Measurements from ENCODE around the gene DMRTC2. TPM values are rescaled to one million over a fixed set of nuclear protein-coding genes. Genes with fewer than 3 reads are reported as not detected.

The DMRTC2 gene
- total and polyA plus RNA-seq, 9 of the 15 experiments (the other 6 are each of a cell fraction or from before 2014, with no cell fraction given), result 0.03 TPM; not detected in 8

- peak; percentile 96 for TF ChIP-seq CREB3L1 (IDR thresholded peaks at IDR 0.05; ENCODE audit: borderline replicate concordance, low read depth)
- TF ChIP-seq HSF4 (CRISPR knock-in tag; IDR thresholded peaks at IDR 0.05; ENCODE audit: borderline replicate concordance), result no peak
- peak; percentile 94 for TF ChIP-seq SUPT5H (IDR thresholded peaks at IDR 0.05)
- TF ChIP-seq EP400 (IDR thresholded peaks at IDR 0.05), result peak; percentile 97
- peak; percentile 92 for TF ChIP-seq THRB (CRISPR knock-in tag; conservative IDR thresholded peaks at IDR 0.05)
- no peak; the same call in 1 of the 2 replicates for TF ChIP-seq ZNF12 (CRISPR knock-in tag; IDR thresholded peaks at IDR 0.05)
- peak; percentile 93 for TF ChIP-seq ATF7 (IDR thresholded peaks at IDR 0.05)
- TF ChIP-seq CEBPB (tag; IDR thresholded peaks at IDR 0.05), result no peak
- no peak; the same call in 1 of the 2 replicates for TF ChIP-seq CC2D1A (IDR thresholded peaks at IDR 0.05)
- peak; percentile 95 for TF ChIP-seq ZBTB2 (IDR thresholded peaks at IDR 0.05)
- peak; percentile 55 to 66 for TF ChIP-seq E2F6 (IDR thresholded peaks at IDR 0.05; ENCODE audit: borderline replicate concordance in 1 of 2, extremely low read depth in 1 of 2, insufficient read depth in 1 of 2, insufficient read length in 1 of 2, low read depth in 1 of 2, low read length in 1 of 2, poor library complexity in 1 of 2, severe bottlenecking in 1 of 2)
- TF ChIP-seq ZBTB26 (CRISPR knock-in tag; IDR thresholded peaks at IDR 0.05), result no peak; the same call in 1 of the 2 replicates
- TF ChIP-seq SOX6 (IDR thresholded peaks at IDR 0.05), result peak; percentile 27; the same call in 1 of the 2 replicates
- TF ChIP-seq FOXK1 (CRISPR knock-in tag; IDR thresholded peaks at IDR 0.05; ENCODE audit: borderline replicate concordance), result 0 out of 2 replicates have a peak, but pooled peaks have one; percentile 43
- TF ChIP-seq HDAC3 (IDR thresholded peaks at IDR 0.05; ENCODE audit: borderline replicate concordance, partially characterized antibody), result peak; percentile 87
- TF ChIP-seq L3MBTL2 (IDR thresholded peaks at IDR 0.05), result peak; percentile 84
- peak; percentile 95 for TF ChIP-seq ETV5 (CRISPR knock-in tag; IDR thresholded peaks at IDR 0.05; ENCODE audit: low read depth)
- TF ChIP-seq CEBPG (CRISPR knock-in tag; IDR thresholded peaks at IDR 0.05), result peak; percentile 70; the same call in 1 of the 2 replicates
- no peak; a peak in 1 of 4 replicates for TF ChIP-seq CEBPG (tag; conservative IDR thresholded peaks at IDR 0.05 in 1 of 2, IDR thresholded peaks at IDR 0.05 in 1 of 2)
- TF ChIP-seq ZFP30 (CRISPR knock-in tag; IDR thresholded peaks at IDR 0.05; ENCODE audit: borderline replicate concordance), result no peak
- TF ChIP-seq XRCC5 (IDR thresholded peaks at IDR 0.05; ENCODE audit: low read depth, low read length), result peak; percentile 58; the same call in 1 of the 2 replicates
Measured at GRCh38 chr19:41859618-41860418, 15.0 kb downstream of the DMRTC2 start, which contains the start of gene RPS19 (continued).
